ENCODE data around the gene AUH.

Gene AUH

DNA sequence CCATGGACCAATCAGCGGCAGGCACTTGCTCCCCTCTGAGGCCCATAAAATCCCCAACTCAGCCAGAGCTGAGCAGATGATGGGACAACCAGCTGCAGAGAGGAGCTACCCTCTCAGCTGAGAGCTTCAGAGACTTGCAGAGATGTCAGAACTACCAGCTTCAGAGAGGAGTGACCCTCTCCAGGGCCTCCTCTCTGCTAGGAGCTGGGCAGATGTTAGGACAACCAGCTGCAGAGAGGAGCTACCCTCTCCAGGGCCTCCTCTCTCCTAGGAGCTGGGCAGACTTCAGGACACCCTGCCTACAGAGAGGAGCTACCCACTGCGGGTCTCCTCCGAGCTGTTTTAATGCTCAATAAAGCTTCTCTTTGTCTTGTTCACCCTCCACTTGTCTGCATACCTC, 3.0 kb upstream of the AUH start:
- Histone ChIP-seq H3K9ac (ENCODE audit: low read length) (no peak overlapping the region), H4K20me1 (ENCODE audit: insufficient read depth, low read length) (peaks cover 8% of the 10 kb centered on the region; the same call in 1 of the 2 replicates), H3K9me3 (ENCODE audit: insufficient read depth, low read length) (no peaks in the 10 kb centered on the region), H3K4me3 (ENCODE audit: low read length) (no peak overlapping the region), H3K27me3 (ENCODE audit: low read depth, low read length) (peaks cover 19% of the 10 kb centered on the region; the same call in 1 of the 2 replicates), H3K79me2 (ENCODE audit: low read length) (peaks cover 4% of the 10 kb centered on the region; the same call in 1 of the 2 replicates), H3K27ac (ENCODE audit: low read length) (no peak overlapping the region), H3K4me1 (ENCODE audit: low read length) (peaks cover 18% of the 10 kb centered on the region), H2AFZ (ENCODE audit: low read depth, low read length) (no peak overlapping the region), H3K36me3 (replicated peaks; ENCODE audit: low read depth, low read length) (no peaks in the 10 kb centered on the region), H3K4me2 (ENCODE audit: low read length) (no peak overlapping the region)
- TF ChIP-seq, protein P1, sequence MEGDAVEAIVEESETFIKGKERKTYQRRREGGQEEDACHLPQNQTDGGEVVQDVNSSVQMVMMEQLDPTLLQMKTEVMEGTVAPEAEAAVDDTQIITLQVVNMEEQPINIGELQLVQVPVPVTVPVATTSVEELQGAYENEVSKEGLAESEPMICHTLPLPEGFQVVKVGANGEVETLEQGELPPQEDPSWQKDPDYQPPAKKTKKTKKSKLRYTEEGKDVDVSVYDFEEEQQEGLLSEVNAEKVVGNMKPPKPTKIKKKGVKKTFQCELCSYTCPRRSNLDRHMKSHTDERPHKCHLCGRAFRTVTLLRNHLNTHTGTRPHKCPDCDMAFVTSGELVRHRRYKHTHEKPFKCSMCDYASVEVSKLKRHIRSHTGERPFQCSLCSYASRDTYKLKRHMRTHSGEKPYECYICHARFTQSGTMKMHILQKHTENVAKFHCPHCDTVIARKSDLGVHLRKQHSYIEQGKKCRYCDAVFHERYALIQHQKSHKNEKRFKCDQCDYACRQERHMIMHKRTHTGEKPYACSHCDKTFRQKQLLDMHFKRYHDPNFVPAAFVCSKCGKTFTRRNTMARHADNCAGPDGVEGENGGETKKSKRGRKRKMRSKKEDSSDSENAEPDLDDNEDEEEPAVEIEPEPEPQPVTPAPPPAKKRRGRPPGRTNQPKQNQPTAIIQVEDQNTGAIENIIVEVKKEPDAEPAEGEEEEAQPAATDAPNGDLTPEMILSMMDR (IDR thresholded peaks at IDR 0.05; ENCODE audit: low read depth, low read length) = no peak
- TF ChIP-seq EZH2phosphoT487 (IDR thresholded peaks at IDR 0.05; ENCODE audit: low read depth) = no peak

- Histone ChIP-seq H3K9me3 (ENCODE audit: insufficient read depth, low read length) (no peaks in the 10 kb centered on the region), H3K36me3 (replicated peaks; ENCODE audit: low read depth, low read length) (no peaks in the 10 kb centered on the region), H3K79me2 (ENCODE audit: low read length) (peaks cover 4% of the 10 kb centered on the region; the same call in 1 of the 2 replicates), H3K9ac (ENCODE audit: low read length) (no peak overlapping the region), H3K27me3 (ENCODE audit: low read depth, low read length) (peaks cover 12% of the 10 kb centered on the region; the same call in 1 of the 2 replicates), H3K4me2 (ENCODE audit: low read length) (no peak overlapping the region), H4K20me1 (ENCODE audit: insufficient read depth, low read length) (peaks cover 13% of the 10 kb centered on the region; the same call in 1 of the 2 replicates), H3K27ac (ENCODE audit: low read length) (no peak overlapping the region), H3K4me1 (ENCODE audit: low read length) (peaks cover 24% of the 10 kb centered on the region), H2AFZ (ENCODE audit: low read depth, low read length) (no peak overlapping the region), H3K4me3 (ENCODE audit: low read length) (no peak overlapping the region)
- TF ChIP-seq EZH2phosphoT487 (IDR thresholded peaks at IDR 0.05; ENCODE audit: low read depth) = no peak
- TF ChIP-seq, protein P1 (IDR thresholded peaks at IDR 0.05; ENCODE audit: low read depth, low read length) = no peak
Measured at GRCh38 chr9:91364005-91364404, 2.3 kb upstream of the AUH start.

GRCh38 chr9:91362051-91362611, 413 bp upstream of the AUH start:
- Histone ChIP-seq H3K4me3 (ENCODE audit: low read length) (peak overlapping the region; percentile 98), H3K27ac (ENCODE audit: low read length) (no peak overlapping the region), H3K79me2 (ENCODE audit: low read length) (peaks cover 4% of the 10 kb centered on the region; the same call in 1 of the 2 replicates), H2AFZ (ENCODE audit: low read depth, low read length) (peak overlapping the region; percentile 93), H4K20me1 (ENCODE audit: insufficient read depth, low read length) (peaks cover 19% of the 10 kb centered on the region; the same call in 1 of the 2 replicates), H3K4me1 (ENCODE audit: low read length) (peaks cover 31% of the 10 kb centered on the region), H3K27me3 (ENCODE audit: low read depth, low read length) (peaks cover 10% of the 10 kb centered on the region; the same call in 1 of the 2 replicates), H3K4me2 (ENCODE audit: low read length) (peak overlapping the region; percentile 90), H3K36me3 (replicated peaks; ENCODE audit: low read depth, low read length) (no peaks in the 10 kb centered on the region), H3K9ac (ENCODE audit: low read length) (peak overlapping the region; percentile 45; the same call in 1 of the 2 replicates), H3K9me3 (ENCODE audit: insufficient read depth, low read length) (no peaks in the 10 kb centered on the region)
- TF ChIP-seq, protein P1 (IDR thresholded peaks at IDR 0.05; ENCODE audit: low read depth, low read length) = no peak
- no peak for TF ChIP-seq EZH2phosphoT487 (IDR thresholded peaks at IDR 0.05; ENCODE audit: low read depth)

DNA sequence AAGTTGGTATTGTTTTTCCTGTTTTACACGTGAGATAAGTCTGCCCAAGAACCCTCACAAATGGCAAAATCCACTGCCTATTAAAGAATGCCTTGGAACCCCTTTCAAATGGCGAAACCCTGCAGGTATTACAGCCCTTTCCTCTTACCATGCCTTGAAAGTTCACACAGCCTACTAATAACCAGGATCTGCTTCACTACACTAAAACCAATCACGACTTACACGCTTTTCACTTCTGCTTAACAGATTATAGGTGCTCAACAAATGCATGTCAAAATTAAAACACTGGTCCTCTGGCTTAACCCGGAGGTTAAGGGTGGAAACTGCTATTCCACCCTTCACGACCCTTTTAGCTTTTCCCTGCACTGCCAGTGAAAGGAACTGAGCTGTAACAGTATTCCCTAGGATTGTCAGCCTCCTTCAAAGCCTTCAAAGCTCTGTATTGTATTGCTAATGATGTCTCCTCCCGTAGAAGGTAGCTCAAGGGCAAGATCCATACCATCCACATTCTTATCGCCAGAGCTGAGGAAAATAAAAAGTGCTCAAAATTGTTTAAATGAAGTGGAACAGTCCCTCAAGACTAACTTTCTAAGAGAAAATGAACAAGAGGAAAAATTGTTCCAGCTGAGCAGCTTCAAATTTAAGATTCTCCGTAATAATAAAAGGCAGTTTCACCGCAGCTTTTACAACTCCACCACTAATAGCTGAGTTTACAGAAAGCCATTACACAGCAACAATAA, 997 bp downstream of the AUH start:
- peak overlapping the region; percentile 98 for H2AFZ ChIP-seq (ENCODE audit: low read depth, low read length)
- H3K4me3 ChIP-seq (ENCODE audit: low read length) = peak overlapping the region; percentile 98
- H4K20me1 ChIP-seq (ENCODE audit: insufficient read depth, low read length) = peaks cover 25% of the 10 kb centered on the region; the same call in 1 of the 2 replicates
- H3K9me3 ChIP-seq (ENCODE audit: insufficient read depth, low read length) = no peaks in the 10 kb centered on the region
- peaks cover 31% of the 10 kb centered on the region for H3K4me1 ChIP-seq (ENCODE audit: low read length)
- peaks cover 15% of the 10 kb centered on the region for H3K27me3 ChIP-seq (ENCODE audit: low read depth, low read length)
- no peak for TF ChIP-seq EZH2phosphoT487 (IDR thresholded peaks at IDR 0.05; ENCODE audit: low read depth)
- TF ChIP-seq, protein P1 (IDR thresholded peaks at IDR 0.05; ENCODE audit: low read depth, low read length) = no peak
- peak overlapping the region; percentile 96 for H3K4me2 ChIP-seq (ENCODE audit: low read length)
- H3K79me2 ChIP-seq (ENCODE audit: low read length) = peaks cover 4% of the 10 kb centered on the region; the same call in 1 of the 2 replicates
- no peak overlapping the region for H3K27ac ChIP-seq (ENCODE audit: low read length)
- peak overlapping the region; percentile 82 for H3K9ac ChIP-seq (ENCODE audit: low read length)
- no peaks in the 10 kb centered on the region for H3K36me3 ChIP-seq (replicated peaks; ENCODE audit: low read depth, low read length)
